GM12873 (cell line): ENCODE results near the gene CAMKK2.

Experiments used
- TF ChIP-seq, protein P1 (sequence below): IDR thresholded peaks from 2 replicates; pipeline ENCODE4 v1.5.1; 2012; ENCODE audit warnings: low read depth, mild to moderate bottlenecking, moderate library complexity, low read length, control low read depth; ENCODE audit not compliant: insufficient read depth; ENCODE audit errors: missing control alignments

The CAMKK2 gene

DNA sequence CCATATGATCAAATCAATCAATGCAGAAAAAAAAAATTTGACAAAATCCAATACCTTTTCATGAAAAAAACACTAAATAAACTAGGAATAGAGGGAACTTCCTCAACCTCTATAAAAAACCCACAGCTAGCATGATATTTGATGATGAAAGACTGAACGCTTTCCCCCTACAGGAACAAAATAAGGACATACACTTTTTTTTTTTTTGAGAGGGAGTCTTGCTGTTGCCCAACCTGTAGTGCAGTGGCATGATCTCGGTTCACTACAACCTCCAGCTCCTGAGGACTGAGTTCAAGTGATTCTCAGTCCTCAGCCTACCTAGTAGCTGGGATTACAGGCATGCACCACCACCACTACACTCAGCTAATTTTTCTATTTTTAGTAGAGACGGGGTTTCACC, 17.9 kb upstream of the CAMKK2 start:
- TF ChIP-seq, protein P1, sequence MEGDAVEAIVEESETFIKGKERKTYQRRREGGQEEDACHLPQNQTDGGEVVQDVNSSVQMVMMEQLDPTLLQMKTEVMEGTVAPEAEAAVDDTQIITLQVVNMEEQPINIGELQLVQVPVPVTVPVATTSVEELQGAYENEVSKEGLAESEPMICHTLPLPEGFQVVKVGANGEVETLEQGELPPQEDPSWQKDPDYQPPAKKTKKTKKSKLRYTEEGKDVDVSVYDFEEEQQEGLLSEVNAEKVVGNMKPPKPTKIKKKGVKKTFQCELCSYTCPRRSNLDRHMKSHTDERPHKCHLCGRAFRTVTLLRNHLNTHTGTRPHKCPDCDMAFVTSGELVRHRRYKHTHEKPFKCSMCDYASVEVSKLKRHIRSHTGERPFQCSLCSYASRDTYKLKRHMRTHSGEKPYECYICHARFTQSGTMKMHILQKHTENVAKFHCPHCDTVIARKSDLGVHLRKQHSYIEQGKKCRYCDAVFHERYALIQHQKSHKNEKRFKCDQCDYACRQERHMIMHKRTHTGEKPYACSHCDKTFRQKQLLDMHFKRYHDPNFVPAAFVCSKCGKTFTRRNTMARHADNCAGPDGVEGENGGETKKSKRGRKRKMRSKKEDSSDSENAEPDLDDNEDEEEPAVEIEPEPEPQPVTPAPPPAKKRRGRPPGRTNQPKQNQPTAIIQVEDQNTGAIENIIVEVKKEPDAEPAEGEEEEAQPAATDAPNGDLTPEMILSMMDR, result no peak

DNA sequence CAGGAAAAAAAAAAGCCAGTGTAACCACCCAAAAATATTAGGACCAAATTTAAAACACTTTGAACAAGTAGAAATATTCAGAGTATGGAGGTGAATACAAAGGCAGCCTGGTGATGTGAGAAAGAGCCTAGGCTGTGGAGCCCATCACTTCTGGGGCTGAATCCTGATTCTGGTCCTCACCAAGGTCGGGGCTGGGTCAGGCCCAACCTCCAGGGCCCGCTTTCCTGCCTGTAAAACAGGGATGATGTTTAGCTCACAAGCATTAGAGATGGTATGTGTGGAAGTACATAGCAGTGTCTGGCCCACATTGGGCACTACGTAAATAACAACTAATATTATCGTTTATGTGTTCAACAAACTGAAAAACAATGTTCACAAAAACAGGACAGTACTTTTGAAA, 7.8 kb upstream of the CAMKK2 start:
- TF ChIP-seq, protein P1, result no peak

DNA sequence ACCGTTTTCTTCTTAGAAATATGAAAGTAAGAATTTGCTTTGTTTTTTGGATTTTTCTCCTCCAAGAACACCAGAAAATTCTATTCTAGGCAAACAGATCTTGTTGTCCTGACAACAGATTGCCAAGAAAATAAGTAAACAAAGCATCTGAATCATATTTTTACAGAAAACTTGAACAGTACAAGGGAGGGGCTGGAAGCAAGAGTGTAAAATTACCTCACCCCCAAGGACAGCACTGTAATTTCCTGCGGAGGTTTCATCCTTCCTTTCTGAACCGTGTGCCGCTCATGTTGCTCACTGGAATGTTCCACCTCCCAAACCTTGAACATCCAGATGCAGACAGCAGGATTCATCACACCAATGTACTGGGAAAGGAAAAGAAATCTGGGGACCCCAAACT, 5.4 kb upstream of the CAMKK2 start:
- TF ChIP-seq, protein P1, result no peak

DNA sequence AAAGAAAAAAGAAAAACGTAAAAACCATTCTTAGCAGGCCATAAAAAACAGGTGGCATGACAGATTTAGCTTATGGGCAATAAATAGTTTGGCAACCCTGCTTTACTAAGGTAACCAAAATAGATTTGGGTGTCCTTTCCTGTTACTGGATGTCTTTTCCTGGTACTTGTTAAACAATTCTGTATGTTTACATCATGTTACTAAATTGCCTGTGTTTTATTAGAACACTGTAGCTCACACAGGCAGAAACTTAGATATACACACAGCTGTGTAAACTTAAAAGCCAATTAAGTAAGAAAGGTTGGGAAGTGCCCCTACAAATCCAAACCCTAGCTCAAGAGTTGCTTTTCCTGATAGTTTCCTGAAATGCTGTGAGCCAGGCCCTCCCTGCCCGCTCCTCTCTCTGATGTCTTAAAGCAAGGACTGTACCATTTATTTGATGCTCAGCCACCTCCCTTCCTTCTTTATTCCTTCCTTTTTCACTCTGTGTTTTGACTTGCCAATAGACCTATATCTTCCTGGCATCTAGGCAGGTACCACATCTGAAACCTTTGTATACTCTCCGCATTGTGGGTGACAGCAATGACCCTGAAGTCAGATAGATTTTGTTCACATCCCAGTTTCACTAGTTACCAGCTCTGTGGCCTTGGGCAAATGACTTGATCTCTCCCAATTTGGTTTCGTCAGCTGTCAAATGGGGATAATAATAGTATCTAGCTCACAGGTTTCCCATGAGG, 3.7 kb upstream of the CAMKK2 start:
- TF ChIP-seq, protein P1, result no peak

DNA sequence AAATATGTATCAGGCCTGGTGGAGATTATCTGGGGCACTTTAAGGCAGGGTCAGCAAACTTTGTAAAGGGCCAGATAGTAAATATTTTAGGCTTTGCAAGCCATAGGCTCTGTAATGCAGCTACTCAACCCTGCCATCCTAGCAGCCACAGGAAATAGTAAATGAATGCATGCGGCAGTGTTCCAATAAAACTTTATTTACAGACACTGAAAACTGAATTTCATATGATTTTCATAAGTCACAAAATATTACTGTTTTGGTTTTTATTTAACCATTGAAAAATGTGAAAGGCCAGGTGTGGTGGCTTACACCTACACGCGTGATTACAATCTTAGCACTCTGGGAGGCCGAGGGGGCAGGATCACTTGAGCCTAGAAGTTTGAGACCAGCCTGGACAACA, 3.2 kb upstream of the CAMKK2 start:
- TF ChIP-seq, protein P1, result no peak

DNA sequence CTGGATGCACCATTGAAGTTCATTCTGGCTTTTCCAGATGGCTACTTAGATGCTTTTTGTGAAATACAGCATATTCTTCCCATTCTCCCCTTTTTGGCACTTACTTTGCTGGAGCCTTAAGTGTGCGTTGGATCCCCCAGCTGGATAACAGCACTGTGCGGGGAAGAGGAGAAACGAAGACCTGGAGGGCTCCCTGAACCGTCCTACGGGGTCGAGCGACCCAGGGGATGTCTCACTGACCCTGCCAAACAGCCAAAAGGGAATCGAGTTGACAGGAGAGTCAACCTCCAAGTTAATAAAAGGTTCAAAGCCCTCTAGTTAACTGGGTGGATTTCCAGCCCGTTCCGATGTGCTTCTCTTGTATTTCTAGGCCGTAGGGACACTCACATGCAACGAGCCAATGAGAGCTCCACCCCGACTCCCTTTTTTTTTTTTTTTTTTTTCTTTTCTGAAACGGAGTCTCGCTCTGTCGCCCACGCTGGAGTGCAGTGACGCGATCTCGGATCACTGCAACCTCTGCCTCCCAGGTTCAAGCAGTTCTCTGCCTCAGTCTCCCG, 1.0 kb upstream of the CAMKK2 start:
- TF ChIP-seq, protein P1, result no peak

DNA sequence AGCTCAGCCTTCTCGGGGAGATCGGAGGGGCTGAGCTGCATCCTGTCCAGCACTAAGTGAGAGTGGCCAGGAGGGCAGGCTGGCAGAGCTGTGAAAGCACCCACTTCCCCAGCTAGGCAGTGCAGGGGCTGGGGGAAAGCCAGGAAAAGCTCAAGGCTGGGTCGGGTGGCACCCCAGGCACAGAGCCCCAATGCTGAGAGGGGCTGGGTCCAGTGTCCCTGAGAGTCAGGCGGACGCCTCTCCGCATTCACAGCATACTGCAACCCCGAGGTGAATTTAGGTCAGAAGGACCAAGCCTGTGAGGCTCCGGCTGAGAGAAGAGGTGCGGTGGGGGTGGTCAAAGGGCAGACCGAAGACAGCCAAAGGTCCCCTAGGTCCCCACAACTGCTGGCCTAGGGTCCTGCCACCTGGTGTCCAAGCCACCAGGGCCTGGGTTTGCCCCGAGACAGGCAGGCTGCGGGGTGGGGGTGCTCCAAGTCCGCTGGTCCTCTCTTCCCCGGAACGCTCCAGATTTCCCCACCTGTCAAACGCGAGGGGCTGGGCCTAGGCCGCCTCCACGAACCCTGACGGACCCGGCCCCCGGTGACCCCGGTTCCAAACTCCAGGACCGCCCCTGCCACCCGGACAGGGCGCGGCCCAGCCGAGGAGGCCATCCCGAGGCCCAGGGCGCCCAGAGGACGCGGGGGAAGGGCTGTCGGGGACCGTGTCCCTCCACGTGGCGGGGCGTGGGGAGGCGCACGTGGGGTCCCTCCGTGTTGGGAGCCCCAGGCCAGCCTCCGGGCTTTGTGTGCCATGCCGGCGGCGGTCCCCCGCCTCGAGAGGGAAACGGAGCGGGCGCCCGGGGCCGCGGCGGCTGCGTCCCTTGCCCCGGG, 527 bp downstream of the CAMKK2 start:
- TF ChIP-seq, protein P1, result no peak
